Measurements from ENCODE around the gene GALR3.
A peak's percentile ranks its signal among the peaks of the same experiment; 100 is the strongest.

DNA sequence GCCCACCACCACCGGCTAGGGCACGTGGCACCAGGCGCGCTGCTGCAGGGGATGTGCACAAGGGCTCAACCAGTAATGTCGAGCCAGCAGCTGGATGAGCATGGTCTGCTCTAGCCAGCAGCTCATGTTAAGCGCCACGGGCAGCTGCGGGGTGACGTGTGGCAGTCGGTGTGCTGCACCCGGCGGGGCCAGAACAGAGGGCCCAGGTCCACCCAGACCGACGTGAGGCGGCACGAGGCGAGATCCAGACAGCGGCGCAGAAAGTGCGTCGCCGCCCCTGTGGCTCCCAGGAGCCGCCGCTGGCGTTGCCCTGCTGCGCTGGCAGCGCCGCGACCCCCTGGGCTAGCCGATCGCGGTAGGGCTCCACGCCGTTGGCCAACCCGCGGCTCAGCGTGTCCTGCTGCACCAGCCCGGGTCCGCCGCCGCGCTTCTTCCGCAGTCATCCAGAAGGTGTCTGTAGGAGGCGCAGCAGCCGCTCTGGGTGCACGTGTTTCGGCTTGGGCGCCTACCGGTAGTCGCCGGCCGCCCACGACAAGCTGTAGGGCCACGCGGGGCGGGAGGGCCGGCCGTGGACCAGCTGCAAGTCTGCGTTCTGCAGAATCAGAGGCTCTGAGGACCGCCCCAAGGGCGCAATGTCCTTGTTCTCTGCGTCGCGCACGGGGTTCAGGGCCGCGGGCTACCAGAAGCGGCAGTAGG is 4.6 kb upstream of the GALR3 start:
- TF ChIP-seq, protein P1, sequence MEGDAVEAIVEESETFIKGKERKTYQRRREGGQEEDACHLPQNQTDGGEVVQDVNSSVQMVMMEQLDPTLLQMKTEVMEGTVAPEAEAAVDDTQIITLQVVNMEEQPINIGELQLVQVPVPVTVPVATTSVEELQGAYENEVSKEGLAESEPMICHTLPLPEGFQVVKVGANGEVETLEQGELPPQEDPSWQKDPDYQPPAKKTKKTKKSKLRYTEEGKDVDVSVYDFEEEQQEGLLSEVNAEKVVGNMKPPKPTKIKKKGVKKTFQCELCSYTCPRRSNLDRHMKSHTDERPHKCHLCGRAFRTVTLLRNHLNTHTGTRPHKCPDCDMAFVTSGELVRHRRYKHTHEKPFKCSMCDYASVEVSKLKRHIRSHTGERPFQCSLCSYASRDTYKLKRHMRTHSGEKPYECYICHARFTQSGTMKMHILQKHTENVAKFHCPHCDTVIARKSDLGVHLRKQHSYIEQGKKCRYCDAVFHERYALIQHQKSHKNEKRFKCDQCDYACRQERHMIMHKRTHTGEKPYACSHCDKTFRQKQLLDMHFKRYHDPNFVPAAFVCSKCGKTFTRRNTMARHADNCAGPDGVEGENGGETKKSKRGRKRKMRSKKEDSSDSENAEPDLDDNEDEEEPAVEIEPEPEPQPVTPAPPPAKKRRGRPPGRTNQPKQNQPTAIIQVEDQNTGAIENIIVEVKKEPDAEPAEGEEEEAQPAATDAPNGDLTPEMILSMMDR (IDR thresholded peaks at IDR 0.05 in 4 of 5, conservative IDR thresholded peaks at IDR 0.05 in 1 of 5) = peak in 1 of 5 experiments; percentile 25
- TF ChIP-seq POLR2A (IDR thresholded peaks at IDR 0.05) = peak in 1 of 2 donors; percentile 7

All from gastrocnemius medialis (tissue), 4 donors.